HepG2 (cell line): ENCODE results near the gene CST3. TPM values are rescaled to one million over a fixed set of nuclear protein-coding genes. Genes with fewer than 3 reads are reported as not detected.

Source experiments
- ARID4A ChIP-seq: sonication (generic); formaldehyde crosslinking; IDR thresholded peaks from 2 replicates; pipeline ENCODE4 v1.5.0; 2020; ENCODE audit warnings: mild to moderate bottlenecking, missing genetic modification reagents, borderline replicate concordance
- ASH2L ChIP-seq: fragments of 300-600, 200-600 bp; sonication (generic); IDR thresholded peaks from 2 replicates; pipeline ENCODE4 v1.7.0; 2017; ENCODE audit warnings: low read depth, mild to moderate bottlenecking, moderate library complexity, mixed read lengths, low read length; ENCODE audit not compliant: insufficient read length
- BORCS8-MEF2B ChIP-seq: sonication (generic); formaldehyde crosslinking; IDR thresholded peaks from 2 replicates; pipeline ENCODE4 v1.8.0; 2022; ENCODE audit warnings: mild to moderate bottlenecking, missing genetic modification reagents
- GATA4 ChIP-seq: sonication (generic); IDR thresholded peaks from 2 replicates; pipeline ENCODE4 v1.6.1; 2016; ENCODE audit warnings: antibody characterized with exemption, low read depth, borderline replicate concordance
- HHEX ChIP-seq: IDR thresholded peaks from 2 replicates; pipeline ENCODE4 v1.6.1; 2016; ENCODE audit warnings: control low read depth
- HIVEP1 ChIP-seq: sonication (generic); formaldehyde crosslinking; IDR thresholded peaks from 2 replicates; pipeline ENCODE4 v1.4.0; 2020; ENCODE audit warnings: mild to moderate bottlenecking, missing genetic modification reagents
- JUNB ChIP-seq: sonication (generic); formaldehyde crosslinking; IDR thresholded peaks from 2 replicates; pipeline ENCODE4 v1.8.0; 2022; ENCODE audit warnings: missing genetic modification reagents, mild to moderate bottlenecking, borderline replicate concordance
- MTA3 ChIP-seq: sonication (generic); formaldehyde crosslinking; IDR thresholded peaks from 2 replicates; pipeline ENCODE4 v1.4.0; 2020; ENCODE audit warnings: missing genetic modification reagents
- NR2C2 ChIP-seq: sonication (generic); formaldehyde crosslinking; IDR thresholded peaks from 2 replicates; pipeline ENCODE4 v1.4.0; 2020; ENCODE audit warnings: missing genetic modification reagents, mild to moderate bottlenecking, moderate library complexity, borderline replicate concordance
- SMAD9 ChIP-seq: sonication (generic); formaldehyde crosslinking; IDR thresholded peaks from 2 replicates; pipeline ENCODE4 v1.5.1; 2020; ENCODE audit warnings: mild to moderate bottlenecking, missing genetic modification reagents
- TERF1 ChIP-seq: sonication (generic); formaldehyde crosslinking; IDR thresholded peaks from 2 replicates; pipeline ENCODE4 v1.8.0; 2022; ENCODE audit warnings: mild to moderate bottlenecking, missing genetic modification reagents, moderate library complexity
- ZBTB1 ChIP-seq: sonication (generic); formaldehyde crosslinking; IDR thresholded peaks from 2 replicates; pipeline ENCODE4 v1.4.0; 2020; ENCODE audit warnings: missing genetic modification reagents, borderline replicate concordance
- ZBTB44 ChIP-seq: sonication (generic); formaldehyde crosslinking; IDR thresholded peaks from 2 replicates; pipeline ENCODE4 v1.4.0; 2020; ENCODE audit warnings: missing genetic modification reagents
- ZNF335 ChIP-seq: sonication (generic); formaldehyde crosslinking; IDR thresholded peaks from 2 replicates; pipeline ENCODE4 v1.4.0; 2020; ENCODE audit warnings: missing genetic modification reagents
- ZNF441 ChIP-seq: sonication (generic); formaldehyde crosslinking; IDR thresholded peaks from 2 replicates; pipeline ENCODE4 v1.7.0; 2021; ENCODE audit warnings: missing genetic modification reagents, borderline replicate concordance
- ZNF629 ChIP-seq: sonication (generic); formaldehyde crosslinking; conservative IDR thresholded peaks from 2 replicates; pipeline ENCODE4 v1.5.0; 2020; ENCODE audit warnings: missing genetic modification reagents
- ZNF713 ChIP-seq: sonication (generic); formaldehyde crosslinking; IDR thresholded peaks from 2 replicates; pipeline ENCODE4 v1.4.0; 2020; ENCODE audit warnings: mild to moderate bottlenecking, missing genetic modification reagents
- ZNF883 ChIP-seq: sonication (generic); formaldehyde crosslinking; IDR thresholded peaks from 2 replicates; pipeline ENCODE4 v1.5.1; 2020; ENCODE audit warnings: mild to moderate bottlenecking, missing genetic modification reagents; ENCODE audit errors: not compliant biosample characterization
- polyA plus RNA-seq, 8 experiments: library from polyadenylated mRNA; depleted of rRNA in 3 of 8; stranded (reverse) in 7 of 8; unstranded in 1 of 8; fragments of >200 nt; fragmentation: Illumina TruSeq in 4 of 8; extraction: Trizol in 4 of 8; gene quantifications; 2 replicates each; pipeline versions ENCODE4 v1.2.1 to v1.2.3, GENCODE V29; 2011 to 2016; ENCODE audit warnings: low read depth in 4 of 8, missing spikeins in 1 of 8, mixed read lengths in 1 of 8; ENCODE audit not compliant: insufficient read depth in 1 of 8
- total RNA-seq, 5 experiments: library from RNA; depleted of rRNA; stranded (reverse); fragments of >200 nt; fragmentation: Illumina TruSeq; extraction: Trizol; gene quantifications; 2 replicates each; pipeline ENCODE4 v1.2.3, GENCODE V29; 2016; ENCODE audit warnings: low read depth in 1 of 5
- TF ChIP-seq, protein P1 (sequence below): IDR thresholded peaks from 2 replicates; pipeline ENCODE4 v1.6.1; 2016
- TF ChIP-seq, protein P2 (sequence below): sonication (generic); formaldehyde crosslinking; IDR thresholded peaks from 2 replicates; pipeline ENCODE4 v1.4.0; 2020; ENCODE audit warnings: mild to moderate bottlenecking, missing genetic modification reagents

The CST3 gene
- total and polyA plus RNA-seq, 2 of the 13 experiments (the other 11 are each of a cell fraction or from before 2014, with no cell fraction given) = 690 to 1,005 TPM

GRCh38 chr20:23585808-23586734, 51.7 kb downstream of the CST3 start (continued):
- TF ChIP-seq HIVEP1 (CRISPR knock-in tag) = peak; percentile 91
- TF ChIP-seq, protein P1, sequence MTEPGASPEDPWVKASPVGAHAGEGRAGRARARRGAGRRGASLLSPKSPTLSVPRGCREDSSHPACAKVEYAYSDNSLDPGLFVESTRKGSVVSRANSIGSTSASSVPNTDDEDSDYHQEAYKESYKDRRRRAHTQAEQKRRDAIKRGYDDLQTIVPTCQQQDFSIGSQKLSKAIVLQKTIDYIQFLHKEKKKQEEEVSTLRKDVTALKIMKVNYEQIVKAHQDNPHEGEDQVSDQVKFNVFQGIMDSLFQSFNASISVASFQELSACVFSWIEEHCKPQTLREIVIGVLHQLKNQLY (CRISPR knock-in tag) = peak; percentile 73; the same call in 1 of the 2 replicates
- 0 out of 2 replicates have a peak, but pooled peaks have one; percentile 20 for TF ChIP-seq HHEX (CRISPR knock-in tag)
- TF ChIP-seq GATA4 = peak; percentile 59; the same call in 1 of the 2 replicates
- TF ChIP-seq ARID4A = peak; percentile 29; the same call in 1 of the 2 replicates
- TF ChIP-seq ZNF883 (CRISPR knock-in tag) = no peak
- no peak for TF ChIP-seq ZBTB1 (CRISPR knock-in tag)
- peak; percentile 75 for TF ChIP-seq ASH2L
- TF ChIP-seq SMAD9 (CRISPR knock-in tag) = no peak
- peak; percentile 73; the same call in 1 of the 2 replicates for TF ChIP-seq ZBTB44
- TF ChIP-seq ZNF441 = no peak
- TF ChIP-seq, protein P2, sequence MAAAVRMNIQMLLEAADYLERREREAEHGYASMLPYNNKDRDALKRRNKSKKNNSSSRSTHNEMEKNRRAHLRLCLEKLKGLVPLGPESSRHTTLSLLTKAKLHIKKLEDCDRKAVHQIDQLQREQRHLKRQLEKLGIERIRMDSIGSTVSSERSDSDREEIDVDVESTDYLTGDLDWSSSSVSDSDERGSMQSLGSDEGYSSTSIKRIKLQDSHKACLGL (CRISPR knock-in tag) = peak; percentile 24
- TF ChIP-seq TERF1 (CRISPR knock-in tag) = 0 out of 2 replicates have a peak, but pooled peaks have one; percentile 40
- TF ChIP-seq ZNF713 = peak; percentile 21; the same call in 1 of the 2 replicates
- peak; percentile 69 for TF ChIP-seq ZNF629 (CRISPR knock-in tag)
- 0 out of 2 replicates have a peak, but pooled peaks have one; percentile 10 for TF ChIP-seq NR2C2 (CRISPR knock-in tag)
- peak; percentile 61; the same call in 1 of the 2 replicates for TF ChIP-seq JUNB (CRISPR knock-in tag)
- peak; percentile 29; the same call in 1 of the 2 replicates for TF ChIP-seq BORCS8-MEF2B (CRISPR knock-in tag)
- no peak for TF ChIP-seq MTA3 (CRISPR knock-in tag)
- 0 out of 2 replicates have a peak, but pooled peaks have one; percentile 29 for TF ChIP-seq ZNF335
